CD14-positive monocyte (primary cell): ENCODE data around the gene PHF3. TPM values are rescaled to one million over a fixed set of nuclear protein-coding genes. Genes with fewer than 3 reads are reported as not detected.

Experiments used
- DNase-seq, 3 donors: peaks; one replicate each; pipeline ENCODE4 v3.0.0-alpha.2; 2011 to 2022
- H2AFZ ChIP-seq: 2 replicates; pipeline ENCODE4 v1.6.0; 2012; ENCODE audit warnings: mild to moderate bottlenecking, low read depth, low read length, inconsistent platforms; ENCODE audit not compliant: insufficient read depth, poor library complexity, severe bottlenecking
- H3K27ac ChIP-seq, 2 donors: 1 replicate in 1 of 2; 2 replicates in 1 of 2; pipeline ENCODE4 v1.5.1; 2012 to 2013; ENCODE audit warnings: low read length in 2 of 2, control low read depth in 1 of 2, inconsistent platforms in 1 of 2, low read depth in 1 of 2, mild to moderate bottlenecking in 1 of 2
- H3K27me3 ChIP-seq, 2 donors: one replicate each; pipeline versions ENCODE4 v1.6.0 to v1.6.1; 2011 to 2013; ENCODE audit warnings: low read length in 2 of 2; ENCODE audit not compliant: control insufficient read depth in 2 of 2, insufficient read depth in 2 of 2
- H3K36me3 ChIP-seq, 2 donors: replicated peaks in 1 of 2; 1 replicate in 1 of 2; 2 replicates in 1 of 2; pipeline versions ENCODE4 v1.5.1 to v1.6.1; 2012 to 2013; ENCODE audit warnings: low read length in 2 of 2, control low read depth in 1 of 2, inconsistent platforms in 1 of 2, mild to moderate bottlenecking in 1 of 2; ENCODE audit not compliant: insufficient read depth in 2 of 2, control insufficient read depth in 1 of 2
- H3K4me1 ChIP-seq, 2 donors: 1 replicate in 1 of 2; 2 replicates in 1 of 2; pipeline versions ENCODE4 v1.5.1 to v1.6.1; 2012 to 2013; ENCODE audit warnings: low read length in 2 of 2, control low read depth in 1 of 2, inconsistent platforms in 1 of 2, mild to moderate bottlenecking in 1 of 2, moderate library complexity in 1 of 2; ENCODE audit not compliant: insufficient read depth in 2 of 2, control insufficient read depth in 1 of 2
- H3K4me2 ChIP-seq: replicated peaks from 2 replicates; pipeline ENCODE3; 2012; ENCODE audit warnings: low read length, moderate library complexity, mild to moderate bottlenecking; ENCODE audit not compliant: poor library complexity, severe bottlenecking; ENCODE audit errors: extremely low read depth
- H3K4me3 ChIP-seq, 3 experiments: fragments of 200-600 bp in 1 of 3; sonication (generic) in 1 of 3; replicated peaks in 1 of 3; 1 replicate in 2 of 3; 2 replicates in 1 of 3; pipeline ENCODE4 v1.5.1; 2011 to 2013; ENCODE audit warnings: low read length in 3 of 3, mild to moderate bottlenecking in 3 of 3, control low read depth in 2 of 3, low read depth in 2 of 3, inconsistent platforms in 1 of 3, moderate library complexity in 1 of 3
- H3K79me2 ChIP-seq: 2 replicates; pipeline ENCODE4 v1.6.0; 2012; ENCODE audit warnings: mild to moderate bottlenecking, control low read depth, inconsistent platforms, low read length, moderate library complexity; ENCODE audit not compliant: insufficient read depth
- H3K9ac ChIP-seq: 2 replicates; pipeline ENCODE4 v1.6.0; 2017; ENCODE audit warnings: low read length, mild to moderate bottlenecking; ENCODE audit not compliant: insufficient read depth, poor library complexity, severe bottlenecking
- H3K9me3 ChIP-seq, 2 donors: replicated peaks in 1 of 2; 1 replicate in 1 of 2; 2 replicates in 1 of 2; pipeline versions ENCODE4 v1.5.1 to v1.6.1; 2012 to 2013; ENCODE audit warnings: low read length in 2 of 2, control low read depth in 1 of 2; ENCODE audit not compliant: control insufficient read depth in 1 of 2, insufficient read depth in 1 of 2
- H4K20me1 ChIP-seq: 2 replicates; pipeline ENCODE4 v1.6.0; 2012; ENCODE audit warnings: mild to moderate bottlenecking, low read length, control low read depth, moderate library complexity; ENCODE audit not compliant: insufficient read depth
- H3K27ac Mint-ChIP-seq, 7 donors: one replicate each; pipeline ENCODE4 v1.8.0; 2020; ENCODE audit warnings: mild to moderate bottlenecking in 7 of 7, mixed read lengths in 7 of 7, moderate library complexity in 6 of 7, inconsistent platforms in 2 of 7
- H3K27me3 Mint-ChIP-seq, 3 donors: one replicate each; pipeline ENCODE4 v1.8.0; 2021 to 2022; ENCODE audit warnings: low read depth in 3 of 3, mild to moderate bottlenecking in 3 of 3, mixed read lengths in 3 of 3, moderate library complexity in 3 of 3, inconsistent platforms in 1 of 3
- H3K36me3 Mint-ChIP-seq, 2 donors: one replicate each; pipeline ENCODE4 v1.8.0; 2020; ENCODE audit warnings: mixed read lengths in 2 of 2, inconsistent platforms in 1 of 2, mild to moderate bottlenecking in 1 of 2
- H3K4me1 Mint-ChIP-seq: one replicate; pipeline ENCODE4 v1.8.0; 2020; ENCODE audit warnings: mild to moderate bottlenecking, mixed read lengths
- H3K4me3 Mint-ChIP-seq, 2 donors: one replicate each; pipeline ENCODE4 v1.8.0; 2020; ENCODE audit warnings: mild to moderate bottlenecking in 2 of 2, mixed read lengths in 2 of 2, moderate library complexity in 1 of 2
- H3K9me3 Mint-ChIP-seq, 7 donors: one replicate each; pipeline ENCODE4 v1.8.0; 2020 to 2022; ENCODE audit warnings: mixed read lengths in 7 of 7, mild to moderate bottlenecking in 6 of 7, moderate library complexity in 6 of 7, inconsistent platforms in 2 of 7
- CTCF ChIP-seq: fragments of 200-600 bp; IDR thresholded peaks from one replicate; pipeline ENCODE4 v1.8.0; 2022; ENCODE audit warnings: antibody characterized with exemption, mild to moderate bottlenecking
- WGBS: methylation state at CpG from one replicate; pipeline ENCODE4 v1.1.5; 2013; ENCODE audit warnings: missing lambda C conversion rate; ENCODE audit not compliant: insufficient coverage; 5-methylcytosine and 5-hydroxymethylcytosine counted together
- intact Hi-C, 2 donors: fragments of 100-400 bp; cut with micrococcal nuclease; formaldehyde crosslinking; loops; one replicate each; pipeline versions ENCODE4 v1.15.0 to v1.15.1; 2023
- polyA plus RNA-seq, 3 donors: library from polyadenylated mRNA; depleted of rRNA in 1 of 3; unstranded in 2 of 3; stranded (reverse) in 1 of 3; fragments of 300-500 nt in 2 of 3; fragments of >200 nt in 1 of 3; fragmentation: Illumina TruSeq in 2 of 3; gene quantifications; 1 replicate in 2 of 3; 2 replicates in 1 of 3; pipeline ENCODE4 v1.2.3, GENCODE V29; 2012 to 2021

The PHF3 gene
- polyA plus RNA-seq, 3 donors, result 5.4 to 13.8 (median 13.0) TPM

- 100% methylated on average over 1 of the region's 5 CpGs for WGBS
- Histone ChIP-seq H3K9ac (no peak overlapping the region), H3K4me1 (no peaks in the 10 kb centered on the region), H3K79me2 (peaks cover 99% of the 10 kb centered on the region), H3K4me3 (no peak overlapping the region), H2AFZ (no peak overlapping the region), H3K36me3 (no peaks in the 10 kb centered on the region), H4K20me1 (peaks cover 100% of the 10 kb centered on the region), H3K9me3 (no peaks in the 10 kb centered on the region), H3K27me3 (no peaks in the 10 kb centered on the region), H3K27ac (no peak overlapping the region), H3K4me2 (no peak overlapping the region)
- Mint-ChIP-seq H3K27ac (no peak overlapping the region), H3K4me1 (peaks cover 26% of the 10 kb centered on the region), H3K4me3 (no peak overlapping the region), H3K27me3 (peaks cover 0 to 1% (median 1%) of the 10 kb centered on the region in 3 donors), H3K36me3 (peaks cover 0 to 4% of the 10 kb centered on the region in 2 donors), H3K9me3 (no peaks in the 10 kb centered on the region)
- DNase-seq, result no peak
- no peak for TF ChIP-seq CTCF
- intact Hi-C loops, result no loop called here
Measured at GRCh38 chr6:63661769-63662168, 26.2 kb downstream of the PHF3 start.

DNA sequence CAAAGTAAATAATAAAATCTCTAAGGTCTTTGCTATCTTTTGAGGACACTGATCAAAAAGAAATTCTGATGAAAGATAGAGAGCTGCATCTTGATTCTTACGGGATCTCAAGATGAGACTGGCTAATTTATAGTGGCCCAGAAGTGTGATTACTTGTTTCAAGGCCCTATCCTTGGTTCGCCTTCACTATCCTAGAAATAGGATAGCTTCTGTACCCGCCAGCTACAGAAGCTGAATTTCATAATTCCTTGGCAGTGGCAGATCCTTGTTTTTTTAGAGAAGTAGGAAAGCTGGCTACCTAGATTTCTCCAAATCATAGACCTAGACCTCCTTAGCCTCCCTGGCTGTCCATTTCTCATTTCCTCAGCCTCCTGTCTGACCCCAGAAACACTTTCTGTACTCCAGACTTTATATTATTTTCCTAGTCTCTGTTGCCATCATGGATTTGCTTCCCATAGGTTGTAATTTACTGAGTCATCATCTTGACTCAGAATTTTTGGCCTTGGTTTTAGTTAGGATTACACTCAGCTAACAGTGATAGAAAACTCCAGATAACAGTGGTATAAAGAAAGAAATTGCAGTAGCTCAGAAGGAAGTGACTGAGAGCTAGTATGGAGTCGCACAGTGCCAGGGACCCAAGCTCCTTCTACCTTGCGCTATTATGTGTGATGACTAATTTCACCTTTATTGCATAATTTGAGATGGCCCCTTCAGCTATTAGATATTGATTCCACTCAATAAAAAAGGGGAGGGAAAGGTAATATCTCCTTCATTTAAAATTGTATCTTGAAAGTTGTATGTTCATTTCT lies 27.7 kb downstream of the PHF3 start:
- no peaks in the 10 kb centered on the region for H3K27me3 ChIP-seq
- H3K27ac ChIP-seq, result peak overlapping the region in 1 of 2 donors; percentile 3
- no peak overlapping the region for H3K4me3 Mint-ChIP-seq
- H3K27ac Mint-ChIP-seq, result peak overlapping the region in 3 of 7 donors; percentile 6 to 79 (median 10)
- H3K9me3 Mint-ChIP-seq, result no peaks in the 10 kb centered on the region
- H3K4me1 ChIP-seq, result no peaks in the 10 kb centered on the region
- DNase-seq, result no peak
- no peak overlapping the region for H3K4me3 ChIP-seq
- no peak for TF ChIP-seq CTCF
- peaks cover 99% of the 10 kb centered on the region for H3K79me2 ChIP-seq
- peaks cover 18% of the 10 kb centered on the region for H3K4me1 Mint-ChIP-seq
- H2AFZ ChIP-seq, result no peak overlapping the region
- H3K9me3 ChIP-seq, result no peaks in the 10 kb centered on the region
- peaks cover 100% of the 10 kb centered on the region for H4K20me1 ChIP-seq
- no peak overlapping the region for H3K4me2 ChIP-seq
- H3K9ac ChIP-seq, result no peak overlapping the region
- intact Hi-C loops, result no loop called here
- H3K36me3 ChIP-seq, result no peaks in the 10 kb centered on the region
- H3K36me3 Mint-ChIP-seq, result peaks cover 0 to 7% of the 10 kb centered on the region in 2 donors
- peaks cover 0 to 1% (median 0%) of the 10 kb centered on the region in 3 donors for H3K27me3 Mint-ChIP-seq
- 100% methylated on average over 1 of the region's 5 CpGs for WGBS
